HEK293 (cell line): ENCODE results near the gene BEST3.
"Not testable (repeated sequence)": the region's sequence is repeated elsewhere in the genome, so short reads cannot be mapped to it uniquely, and the experiment has no call there.

Experiments used
- CTCF ChIA-PET: fragments of 350-600 bp; formaldehyde crosslinking; extraction: SDS; loops from one replicate; lab custom pipeline; 2021; ENCODE audit warnings: antibody characterized with exemption; lab: Yijun Ruan, JAX
- POLR2A ChIA-PET: fragments of 300-600 bp; formaldehyde crosslinking; extraction: SDS; loops from one replicate; lab custom pipeline; 2020; ENCODE audit warnings: antibody characterized with exemption, inconsistent platforms; lab: Yijun Ruan, JAX
- H3K27ac ChIP-seq: fragments of 200-500 bp; sonication (Bioruptor generic); 2 replicates; pipeline ENCODE4 v1.5.1; 2014; ENCODE audit warnings: low read depth, low read length, control low read depth, inconsistent platforms; ENCODE audit errors: extremely low read depth
- H3K36me3 ChIP-seq, 2 experiments: fragments of 200-500 bp in 1 of 2; sonication (Bioruptor generic) in 1 of 2; 1 replicate in 1 of 2; 2 replicates in 1 of 2; pipeline ENCODE4 v1.5.1; 2014 to 2017; ENCODE audit warnings: inconsistent platforms in 2 of 2, low read length in 2 of 2; ENCODE audit not compliant: control insufficient read depth in 2 of 2, insufficient read depth in 1 of 2
- H3K4me1 ChIP-seq: fragments of 200-500 bp; sonication (Bioruptor generic); 2 replicates; pipeline ENCODE4 v1.5.1; 2014; ENCODE audit warnings: mild to moderate bottlenecking, low read length, inconsistent platforms; ENCODE audit not compliant: control insufficient read depth, insufficient read depth
- H3K4me3 ChIP-seq: 2 replicates; pipeline ENCODE4 v1.5.1; 2011; ENCODE audit warnings: low read depth, mild to moderate bottlenecking, control low read depth, low read length, moderate library complexity
- H3K9me3 ChIP-seq: fragments of 200-500 bp; sonication (Bioruptor generic); 2 replicates; pipeline ENCODE4 v1.5.1; 2014; ENCODE audit warnings: low read depth, low read length, inconsistent platforms; ENCODE audit not compliant: control insufficient read depth, insufficient read depth
- IKZF3 ChIP-seq: fragments of 450-650 bp; IDR thresholded peaks from 2 replicates; pipeline ENCODE4 v1.5.0; 2018; ENCODE audit warnings: missing biosample characterization, mild to moderate bottlenecking, missing genetic modification characterization, moderate library complexity
- KLF8 ChIP-seq: fragments of 450-650 bp; formaldehyde crosslinking; IDR thresholded peaks from 2 replicates; pipeline ENCODE4 v1.5.1; 2016; ENCODE audit warnings: missing biosample characterization, missing genetic modification characterization
- MZF1 ChIP-seq: fragments of 450-650 bp; formaldehyde crosslinking; IDR thresholded peaks from 2 replicates; pipeline ENCODE4 v1.5.1; 2017; ENCODE audit warnings: missing biosample characterization, missing genetic modification characterization, borderline replicate concordance
- PRDM4 ChIP-seq: fragments of 450-650 bp; formaldehyde crosslinking; IDR thresholded peaks from 2 replicates; pipeline ENCODE4 v1.5.1; 2017; ENCODE audit warnings: missing biosample characterization, missing genetic modification characterization
- ZBTB26 ChIP-seq: fragments of 450-650 bp; formaldehyde crosslinking; optimal IDR thresholded peaks from 2 replicates; pipeline ENCODE3; 2016; ENCODE audit warnings: missing biosample characterization, mild to moderate bottlenecking, missing genetic modification characterization
- ZNF112 ChIP-seq: fragments of 450-650 bp; formaldehyde crosslinking; IDR thresholded peaks from 2 replicates; pipeline ENCODE4 v1.5.0; 2017; ENCODE audit warnings: missing biosample characterization, missing genetic modification characterization
- ZNF132 ChIP-seq: fragments of 450-650 bp; formaldehyde crosslinking; IDR thresholded peaks from 2 replicates; pipeline ENCODE4 v1.5.1; 2017; ENCODE audit warnings: missing biosample characterization, missing genetic modification characterization, borderline replicate concordance
- ZNF140 ChIP-seq: fragments of 450-650 bp; formaldehyde crosslinking; IDR thresholded peaks from 2 replicates; pipeline ENCODE4 v1.5.1; 2016; ENCODE audit warnings: missing biosample characterization, missing genetic modification characterization
- ZNF514 ChIP-seq: fragments of 450-650 bp; formaldehyde crosslinking; IDR thresholded peaks from 2 replicates; pipeline ENCODE4 v1.5.1; 2016; ENCODE audit warnings: missing biosample characterization, missing genetic modification characterization
- ZNF548 ChIP-seq: fragments of 450-650 bp; formaldehyde crosslinking; IDR thresholded peaks from 2 replicates; pipeline ENCODE4 v1.5.1; 2016; ENCODE audit warnings: missing biosample characterization, missing genetic modification characterization
- ZNF639 ChIP-seq: fragments of 450-650 bp; formaldehyde crosslinking; IDR thresholded peaks from 2 replicates; pipeline ENCODE4 v1.5.1; 2016; ENCODE audit warnings: missing biosample characterization, missing genetic modification characterization
- ZNF645 ChIP-seq: fragments of 450-650 bp; formaldehyde crosslinking; IDR thresholded peaks from 2 replicates; pipeline ENCODE4; 2016; ENCODE audit warnings: missing biosample characterization, missing genetic modification characterization
- ZNF660 ChIP-seq: fragments of 450-650 bp; IDR thresholded peaks from 2 replicates; pipeline ENCODE4 v1.5.1; 2018; ENCODE audit warnings: missing biosample characterization, mild to moderate bottlenecking, missing genetic modification characterization
- ZNF664 ChIP-seq: fragments of 450-650 bp; formaldehyde crosslinking; IDR thresholded peaks from 2 replicates; pipeline ENCODE4 v1.5.1; 2016; ENCODE audit warnings: missing biosample characterization, missing genetic modification characterization
- ZSCAN18 ChIP-seq: fragments of 450-650 bp; formaldehyde crosslinking; IDR thresholded peaks from 2 replicates; pipeline ENCODE4 v1.5.1; 2016; ENCODE audit warnings: missing biosample characterization, missing genetic modification characterization

BEST3 gene

GRCh38 chr12:69671597-69671996, 27.5 kb downstream of the BEST3 start:
- no peak for TF ChIP-seq IKZF3 (tag by site-specific recombination)
- TF ChIP-seq, all 188 proteins: peak for 0
- ChIA-PET POLR2A (no interaction called here), CTCF (interaction anchor here (0.6 to 1.4 kb wide), 2 partner anchors 31 to 282 kb away, joined by 3 read pairs; no protein-coding TSS in a partner anchor)
- H3K27ac ChIP-seq: no peak overlapping the region
- no peaks in the 10 kb centered on the region for H3K4me1 ChIP-seq
- H3K36me3 ChIP-seq: no peaks in the 10 kb centered on the region
- H3K4me3 ChIP-seq: no peak overlapping the region
- no peaks in the 10 kb centered on the region for H3K9me3 ChIP-seq

GRCh38 chr12:69666798-69667197, 32.3 kb downstream of the BEST3 start:
- Histone ChIP-seq H3K27ac (no peak overlapping the region), H3K9me3 (no peaks in the 10 kb centered on the region), H3K36me3 (no peaks in the 10 kb centered on the region), H3K4me3 (no peak overlapping the region), H3K4me1 (no peaks in the 10 kb centered on the region)
- ChIA-PET POLR2A (no interaction called here), CTCF (interaction anchor here (0.6 kb wide), 1 partner anchor 62 kb away, joined by 6 read pairs; no protein-coding TSS in a partner anchor)
- TF ChIP-seq ZNF645 (tag by site-specific recombination): no peak
- no peak for TF ChIP-seq ZNF112
- TF ChIP-seq ZBTB26 (tag by site-specific recombination): no peak
- no peak for TF ChIP-seq ZNF132 (tag by site-specific recombination)
- no peak for TF ChIP-seq ZNF548 (tag by site-specific recombination)
- TF ChIP-seq ZNF140 (tag by site-specific recombination): no peak
- TF ChIP-seq ZNF664: no peak
- no peak for TF ChIP-seq ZSCAN18
- no peak for TF ChIP-seq ZNF639

- H3K36me3 ChIP-seq, H3K4me1 ChIP-seq, POLR2A ChIA-PET, H3K4me3 ChIP-seq, H3K27ac ChIP-seq, H3K9me3 ChIP-seq: not testable (repeated sequence)
- CTCF ChIA-PET: interaction anchor here (1.0 to 1.1 kb wide), 2 partner anchors 31 to 54 kb away, joined by 3 read pairs; no protein-coding TSS in a partner anchor
These were observed 34.1 kb downstream of the BEST3 start for GRCh38 chr12:69664930-69665377.

- CTCF ChIA-PET: interaction anchor here (0.6 to 1.1 kb wide), 3 partner anchors 32 to 1624 kb away, joined by 3 to 6 read pairs (median 3); no protein-coding TSS in a partner anchor
- Histone ChIP-seq H3K36me3 (no peaks in the 10 kb centered on the region), H3K27ac (no peak overlapping the region), H3K4me1 (no peaks in the 10 kb centered on the region), H3K9me3 (no peaks in the 10 kb centered on the region), H3K4me3 (no peak overlapping the region)
- POLR2A ChIA-PET: no interaction called here
- no peak for TF ChIP-seq ZNF514 (tag by site-specific recombination)
- TF ChIP-seq KLF8 (tag by site-specific recombination): no peak
- no peak for TF ChIP-seq ZBTB26 (tag by site-specific recombination)
- TF ChIP-seq ZNF645 (tag by site-specific recombination): no peak
- TF ChIP-seq PRDM4: no peak
- no peak for TF ChIP-seq ZNF660 (tag by site-specific recombination)
- no peak for TF ChIP-seq MZF1 (tag by site-specific recombination)
These were observed 35.4 kb downstream of the BEST3 start for GRCh38 chr12:69663726-69664125.
